ENCODE data around the gene RASAL2.
"Not testable (repeated sequence)": the region's sequence is repeated elsewhere in the genome, so short reads cannot be mapped to it uniquely, and the experiment has no call there.

- not testable (repeated sequence) for TF ChIP-seq CTCF (IDR thresholded peaks at IDR 0.05); SIN3A (IDR thresholded peaks at IDR 0.05; ENCODE audit: borderline replicate concordance, insufficient read depth, low read depth, low read length); POLR2AphosphoS5 (IDR thresholded peaks at IDR 0.05; ENCODE audit: low read depth, low read length); TCF7L2 (IDR thresholded peaks at IDR 0.05; ENCODE audit: low read depth, low read length)
- TF ChIP-seq, protein P1, sequence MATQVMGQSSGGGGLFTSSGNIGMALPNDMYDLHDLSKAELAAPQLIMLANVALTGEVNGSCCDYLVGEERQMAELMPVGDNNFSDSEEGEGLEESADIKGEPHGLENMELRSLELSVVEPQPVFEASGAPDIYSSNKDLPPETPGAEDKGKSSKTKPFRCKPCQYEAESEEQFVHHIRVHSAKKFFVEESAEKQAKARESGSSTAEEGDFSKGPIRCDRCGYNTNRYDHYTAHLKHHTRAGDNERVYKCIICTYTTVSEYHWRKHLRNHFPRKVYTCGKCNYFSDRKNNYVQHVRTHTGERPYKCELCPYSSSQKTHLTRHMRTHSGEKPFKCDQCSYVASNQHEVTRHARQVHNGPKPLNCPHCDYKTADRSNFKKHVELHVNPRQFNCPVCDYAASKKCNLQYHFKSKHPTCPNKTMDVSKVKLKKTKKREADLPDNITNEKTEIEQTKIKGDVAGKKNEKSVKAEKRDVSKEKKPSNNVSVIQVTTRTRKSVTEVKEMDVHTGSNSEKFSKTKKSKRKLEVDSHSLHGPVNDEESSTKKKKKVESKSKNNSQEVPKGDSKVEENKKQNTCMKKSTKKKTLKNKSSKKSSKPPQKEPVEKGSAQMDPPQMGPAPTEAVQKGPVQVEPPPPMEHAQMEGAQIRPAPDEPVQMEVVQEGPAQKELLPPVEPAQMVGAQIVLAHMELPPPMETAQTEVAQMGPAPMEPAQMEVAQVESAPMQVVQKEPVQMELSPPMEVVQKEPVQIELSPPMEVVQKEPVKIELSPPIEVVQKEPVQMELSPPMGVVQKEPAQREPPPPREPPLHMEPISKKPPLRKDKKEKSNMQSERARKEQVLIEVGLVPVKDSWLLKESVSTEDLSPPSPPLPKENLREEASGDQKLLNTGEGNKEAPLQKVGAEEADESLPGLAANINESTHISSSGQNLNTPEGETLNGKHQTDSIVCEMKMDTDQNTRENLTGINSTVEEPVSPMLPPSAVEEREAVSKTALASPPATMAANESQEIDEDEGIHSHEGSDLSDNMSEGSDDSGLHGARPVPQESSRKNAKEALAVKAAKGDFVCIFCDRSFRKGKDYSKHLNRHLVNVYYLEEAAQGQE (IDR thresholded peaks at IDR 0.05; ENCODE audit: insufficient read depth in 1 of 2, low read depth in 2 of 2, low read length in 1 of 2), result not testable (repeated sequence)
These were observed 108.6 kb downstream of the RASAL2 start for GRCh38 chr1:178202546-178202945.
